H1 (cell line): ENCODE results near the gene MYCBPAP. TPM values are rescaled to one million over a fixed set of nuclear protein-coding genes. Genes with fewer than 3 reads are reported as not detected.
A peak's percentile ranks its signal among the peaks of the same experiment; 100 is the strongest.

Experiments
- CTCF ChIA-PET: fragments of 300-600 bp; sonication (Branson Sonifier 250); formaldehyde crosslinking; loops from one replicate; lab custom pipeline; 2021; ENCODE audit not compliant: partially characterized antibody; lab: Charles Lee
- POLR2A ChIA-PET: fragments of 300-600 bp; sonication (Branson Sonifier 250); formaldehyde crosslinking; loops from one replicate; lab custom pipeline; 2021; ENCODE audit warnings: inconsistent platforms; ENCODE audit not compliant: partially characterized antibody; lab: Charles Lee
- DNase-seq, 2 experiments: peaks; one replicate each; pipeline versions ENCODE4 v3.0.0 to v3.0.0-alpha.2; 2010 to 2022; ENCODE audit warnings: low spot score in 2 of 2, low read depth in 1 of 2, mixed read lengths in 1 of 2
- FAIRE-seq: peaks from 2 replicates; lab custom pipeline; 2011; peaks lifted over from hg19 to GRCh38; lab: Jason Lieb, UNC
- H2AFZ ChIP-seq: 2 replicates; pipeline ENCODE4 v1.8.1; 2012; ENCODE audit warnings: low read length, inconsistent platforms
- H2AK5ac ChIP-seq: 2 replicates; pipeline ENCODE4 v1.6.1; 2013; ENCODE audit warnings: low read depth, low read length
- H2BK120ac ChIP-seq: replicated peaks from 2 replicates; pipeline ENCODE3; 2013; ENCODE audit warnings: low read depth, low read length, inconsistent platforms
- H2BK12ac ChIP-seq: 2 replicates; pipeline ENCODE4 v1.6.1; 2013; ENCODE audit warnings: low read depth, low read length
- H2BK15ac ChIP-seq: 2 replicates; pipeline ENCODE4 v1.6.1; 2013; ENCODE audit warnings: low read length
- H2BK20ac ChIP-seq: 2 replicates; pipeline ENCODE4 v1.6.1; 2013; ENCODE audit warnings: low read length
- H2BK5ac ChIP-seq: 2 replicates; pipeline ENCODE4 v1.6.1; 2013; ENCODE audit warnings: low read depth, low read length
- H3K14ac ChIP-seq: 2 replicates; pipeline ENCODE4 v1.6.1; 2013; ENCODE audit warnings: inconsistent platforms; ENCODE audit not compliant: insufficient read length
- H3K18ac ChIP-seq: 2 replicates; pipeline ENCODE4 v1.6.1; 2013; ENCODE audit warnings: low read length; ENCODE audit errors: extremely low read depth
- H3K23ac ChIP-seq: 2 replicates; pipeline ENCODE4 v1.6.1; 2013; ENCODE audit warnings: inconsistent platforms; ENCODE audit not compliant: insufficient read length
- H3K23me2 ChIP-seq: 2 replicates; pipeline ENCODE4 v1.6.1; 2013; ENCODE audit warnings: low read depth, low read length
- H3K27ac ChIP-seq: 2 replicates; pipeline ENCODE4 v1.6.1; 2011; ENCODE audit warnings: low read depth, low read length, inconsistent platforms
- H3K27me3 ChIP-seq, 4 experiments: replicated peaks in 1 of 4; 1 replicate in 1 of 4; 2 replicates in 3 of 4; pipeline versions ENCODE4 v1.6.1 to v1.8.1; 2011 to 2013; ENCODE audit warnings: low read length in 3 of 4, mild to moderate bottlenecking in 3 of 4, inconsistent platforms in 2 of 4, mixed read lengths in 2 of 4, moderate library complexity in 1 of 4; ENCODE audit not compliant: control insufficient read depth in 3 of 4, insufficient read depth in 3 of 4; ENCODE audit errors: extremely low read depth in 1 of 4
- H3K36me3 ChIP-seq, 4 experiments: 2 replicates each; pipeline versions ENCODE4 v1.6.1 to v1.8.1; 2011 to 2013; ENCODE audit warnings: mild to moderate bottlenecking in 4 of 4, low read length in 3 of 4, moderate library complexity in 2 of 4, control low read depth in 1 of 4, inconsistent platforms in 1 of 4; ENCODE audit not compliant: insufficient read depth in 4 of 4, control insufficient read depth in 2 of 4
- H3K4ac ChIP-seq: replicated peaks from 2 replicates; pipeline ENCODE3; 2013; ENCODE audit warnings: low read length, low read depth, mixed read lengths, inconsistent platforms; ENCODE audit not compliant: insufficient read length
- H3K4me1 ChIP-seq, 4 experiments: replicated peaks in 1 of 4; 1 replicate in 1 of 4; 2 replicates in 3 of 4; pipeline versions ENCODE4 v1.6.1 to v1.8.1; 2011 to 2013; ENCODE audit warnings: low read length in 3 of 4, inconsistent platforms in 2 of 4, mixed read lengths in 1 of 4; ENCODE audit not compliant: insufficient read depth in 4 of 4, control insufficient read depth in 3 of 4
- H3K4me2 ChIP-seq, 2 experiments: 2 replicates each; pipeline versions ENCODE4 v1.6.1 to v1.8.1; 2011 to 2013; ENCODE audit warnings: low read depth in 2 of 2, low read length in 2 of 2, control low read depth in 1 of 2, inconsistent platforms in 1 of 2, mild to moderate bottlenecking in 1 of 2; ENCODE audit not compliant: insufficient read depth in 1 of 2
- H3K4me3 ChIP-seq, 4 experiments: fragments of 200-600, 300-600 bp in 1 of 4; sonication (generic), shearing (Covaris generic), sonication (Bioruptor Twin) in 1 of 4; 2 replicates each; pipeline versions ENCODE4 v1.5.1 to v1.8.1; 2011 to 2016; ENCODE audit warnings: low read length in 4 of 4, low read depth in 3 of 4, control low read depth in 2 of 4, inconsistent platforms in 2 of 4, mild to moderate bottlenecking in 2 of 4, mixed read lengths in 1 of 4, moderate library complexity in 1 of 4; ENCODE audit not compliant: insufficient read depth in 2 of 4; ENCODE audit errors: extremely low read depth in 1 of 4
- H3K56ac ChIP-seq: replicated peaks from 2 replicates; pipeline ENCODE3; 2013; ENCODE audit warnings: low read depth, mild to moderate bottlenecking, mixed read lengths, low read length, inconsistent platforms; ENCODE audit not compliant: insufficient read length
- H3K79me1 ChIP-seq: 2 replicates; pipeline ENCODE4 v1.6.1; 2013; ENCODE audit warnings: low read depth, low read length, control low read depth
- H3K79me2 ChIP-seq, 2 experiments: 2 replicates each; pipeline versions ENCODE4 v1.6.1 to v1.8.1; 2012 to 2013; ENCODE audit warnings: low read length in 2 of 2, mild to moderate bottlenecking in 2 of 2, inconsistent platforms in 1 of 2; ENCODE audit not compliant: insufficient read depth in 2 of 2, control insufficient read depth in 1 of 2
- H3K9ac ChIP-seq, 4 experiments: replicated peaks in 1 of 4; 1 replicate in 1 of 4; 2 replicates in 3 of 4; pipeline versions ENCODE4 v1.6.1 to v1.8.1; 2011 to 2013; ENCODE audit warnings: low read depth in 3 of 4, low read length in 3 of 4, control low read depth in 2 of 4, mild to moderate bottlenecking in 2 of 4, moderate library complexity in 2 of 4, inconsistent platforms in 1 of 4; ENCODE audit errors: extremely low read depth in 1 of 4
- H3K9me3 ChIP-seq, 2 experiments: 2 replicates each; pipeline versions ENCODE4 v1.6.1 to v1.8.1; 2012 to 2013; ENCODE audit warnings: mild to moderate bottlenecking in 2 of 2, moderate library complexity in 2 of 2, control low read depth in 1 of 2, inconsistent platforms in 1 of 2, low read depth in 1 of 2, low read length in 1 of 2, mixed read lengths in 1 of 2; ENCODE audit not compliant: insufficient read depth in 2 of 2
- H4K20me1 ChIP-seq, 2 experiments: replicated peaks in 1 of 2; 2 replicates each; pipeline versions ENCODE3 to v1.8.1; 2011 to 2013; ENCODE audit warnings: inconsistent platforms in 2 of 2, low read length in 2 of 2, mild to moderate bottlenecking in 1 of 2; ENCODE audit not compliant: insufficient read depth in 2 of 2, control insufficient read depth in 1 of 2
- H4K5ac ChIP-seq: 2 replicates; pipeline ENCODE4 v1.6.1; 2013; ENCODE audit warnings: low read length, low read depth, mixed read lengths, inconsistent platforms; ENCODE audit not compliant: insufficient read length
- H4K8ac ChIP-seq: 2 replicates; pipeline ENCODE4 v1.8.0; 2013; ENCODE audit warnings: mild to moderate bottlenecking, moderate library complexity, low read length, inconsistent platforms; ENCODE audit not compliant: insufficient read depth; ENCODE audit errors: extremely low read depth
- H4K91ac ChIP-seq: replicated peaks from 2 replicates; pipeline ENCODE3; 2013; ENCODE audit warnings: low read length, mixed read lengths, inconsistent platforms; ENCODE audit not compliant: insufficient read length
- ZNF274 ChIP-seq: IDR thresholded peaks from 2 replicates; pipeline ENCODE4 v1.7.0; 2012; ENCODE audit warnings: low read length, borderline replicate concordance; ENCODE audit errors: extremely low read depth
- WGBS, 2 experiments: shearing (Covaris generic) in 1 of 2; methylation state at CpG; one replicate each; pipeline versions ENCODE4 v1.1.6 to v1.1.7; 2013 to 2015; ENCODE audit warnings: low lambda C conversion rate in 2 of 2, mixed read lengths in 2 of 2, inconsistent platforms in 1 of 2, low coverage in 1 of 2, missing lambda C conversion rate in 1 of 2; ENCODE audit not compliant: insufficient replicate concordance in 2 of 2, insufficient coverage in 1 of 2, insufficient read length in 1 of 2; ENCODE audit errors: extremely low coverage in 1 of 2, missing lambda C conversion rate in 1 of 2; 5-methylcytosine and 5-hydroxymethylcytosine counted together
- polyA plus RNA-seq, 7 experiments: library from polyadenylated mRNA; depleted of rRNA in 3 of 7; stranded (reverse) in 5 of 7; unstranded in 2 of 7; fragments of >200 nt in 5 of 7; fragments of 200-250 nt in 2 of 7; gene quantifications; 1 replicate in 5 of 7; 2 replicates in 1 of 7; 4 replicates in 1 of 7; pipeline versions ENCODE4 v1.2.1 to v1.2.3, GENCODE V29; 2011 to 2013; ENCODE audit warnings: missing spikeins in 2 of 7, mixed read lengths in 2 of 7
- total RNA-seq: library from RNA; stranded (reverse); fragmentation: NEBNext Ultra II Directional; extraction: Animal tissue kit (Norgen Biotek cat#: 25700); gene quantifications from 2 replicates; pipeline ENCODE4 v1.2.1, GENCODE V29; 2021
- TF ChIP-seq, protein P1 (sequence below): IDR thresholded peaks from 2 replicates; pipeline ENCODE4 v1.6.1; 2012; ENCODE audit warnings: inconsistent platforms

The MYCBPAP gene
- total and polyA plus RNA-seq, 2 of the 8 experiments (the other 6 are each of a cell fraction or from before 2014, with no cell fraction given), result 0.89 to 3.3 TPM

GRCh38 chr17:50467855-50468303, 40.4 kb upstream of the MYCBPAP start:
- Histone ChIP-seq H3K56ac (no peak overlapping the region), H3K14ac (no peak overlapping the region), H3K27me3 (peaks cover 8 to 39% (median 27%) of the 10 kb centered on the region in 4 experiments; a peak in 6 of 7 replicates), H3K4me3 (peak overlapping the region in 1 of 4 experiments; percentile 62; a peak in 1 of 8 replicates), H3K27ac (no peak overlapping the region), H3K23me2 (peaks cover 7% of the 10 kb centered on the region; the same call in 1 of the 2 replicates), H3K9ac (no peak overlapping the region), H2AK5ac (no peak overlapping the region), H3K4ac (peak overlapping the region; percentile 65), H4K8ac (no peak overlapping the region), H2BK5ac (no peak overlapping the region), H3K4me2 (peak overlapping the region in 1 of 2 experiments; percentile 75; a peak in 2 of 4 replicates), H2AFZ (no peak overlapping the region), H2BK120ac (no peak overlapping the region), H4K5ac (no peak overlapping the region), H3K79me2 (no peaks in the 10 kb centered on the region), H3K4me1 (peaks cover 0 to 17% (median 7%) of the 10 kb centered on the region in 4 experiments; a peak in 6 of 7 replicates), H3K9me3 (no peaks in the 10 kb centered on the region), H4K20me1 (peaks cover 0 to 9% of the 10 kb centered on the region in 2 experiments), H3K23ac (no peak overlapping the region), H3K36me3 (no peaks in the 10 kb centered on the region; a peak in 1 of 8 replicates), H3K79me1 (no peaks in the 10 kb centered on the region), H3K18ac (peak overlapping the region; percentile 32; the same call in 1 of the 2 replicates), H2BK15ac (0 out of 2 replicates have a peak overlapping the region, but pooled peaks have one; percentile 29), H4K91ac (no peak overlapping the region), H2BK20ac (peak overlapping the region; percentile 61; the same call in 1 of the 2 replicates), H2BK12ac (0 out of 2 replicates have a peak overlapping the region, but pooled peaks have one; percentile 27)
- CTCF ChIA-PET, result interaction anchor here (0.7 to 8.8 kb wide), 7 partner anchors 11 to 156 kb away, joined by 3 to 49 read pairs (median 4); partner anchors contain the start of genes LRRC59 and RSAD1
- TF ChIP-seq ZNF274, result no peak
- TF ChIP-seq, protein P1, sequence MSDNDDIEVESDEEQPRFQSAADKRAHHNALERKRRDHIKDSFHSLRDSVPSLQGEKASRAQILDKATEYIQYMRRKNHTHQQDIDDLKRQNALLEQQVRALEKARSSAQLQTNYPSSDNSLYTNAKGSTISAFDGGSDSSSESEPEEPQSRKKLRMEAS, result no peak
- 93% methylated on average over 13 of the region's 13 CpGs; no CpG with 5 or more reads in 1 of the 2 experiments for WGBS, 2 experiments
- POLR2A ChIA-PET, result interaction anchor here (0.8 to 2.4 kb wide), 5 partner anchors 8 to 251 kb away, joined by 3 to 10 read pairs (median 3); partner anchors contain the start of genes LUC7L3 and RSAD1
- DNase-seq, result no peak
- FAIRE-seq, result no peak
